Measurements from ENCODE around the gene ADPRH.

GRCh38 chr3:119538772-119539171 lies 40.5 kb upstream of the ADPRH start:
- TF ChIP-seq POLR2A (IDR thresholded peaks at IDR 0.05) = no peak
- no peak for TF ChIP-seq CTCF (IDR thresholded peaks at IDR 0.05)
- TF ChIP-seq POLR2AphosphoS5 (IDR thresholded peaks at IDR 0.05) = no peak
